ENCODE results near the gene CNTNAP2. TPM values are rescaled to one million over a fixed set of nuclear protein-coding genes. Genes with fewer than 3 reads are reported as not detected.

CNTNAP2 gene
- total and polyA plus RNA-seq, 9 of the 15 experiments (the other 6 are each of a cell fraction or from before 2014, with no cell fraction given), result 0.04 to 0.62 (median 0.09) TPM; not detected in 4

- Histone ChIP-seq H3K9me1 (ENCODE audit: control insufficient read depth, insufficient read depth, low read length) (no peaks in the 10 kb centered on the region), H3K9me3 (replicated peaks; ENCODE audit: control insufficient read depth, insufficient read depth, low read depth, low read length) (no peaks in the 10 kb centered on the region), H3K27me3 (ENCODE audit: control insufficient read depth in 2 of 2, insufficient read depth in 2 of 2, low read length in 2 of 2) (no peaks in the 10 kb centered on the region), H3K4me2 (ENCODE audit: insufficient read depth, low read length) (no peak overlapping the region), H2AFZ (ENCODE audit: low read depth, low read length) (no peak overlapping the region), H3K36me3 (ENCODE audit: control insufficient read depth, insufficient read depth, low read length) (no peaks in the 10 kb centered on the region), H3K9ac (ENCODE audit: insufficient read depth in 1 of 2, low read depth in 2 of 2, low read length in 2 of 2) (no peak overlapping the region), H4K20me1 (replicated peaks; ENCODE audit: control insufficient read depth, insufficient read depth, low read length) (no peaks in the 10 kb centered on the region), H3K27ac (ENCODE audit: extremely low read depth, low read depth, low read length) (no peak overlapping the region), H3K79me2 (ENCODE audit: control insufficient read depth, insufficient read depth, low read length) (no peaks in the 10 kb centered on the region), H3K4me3 (no peak overlapping the region), H3K4me1 (replicated peaks in 1 of 2; ENCODE audit: control insufficient read depth in 2 of 2, insufficient read depth in 2 of 2, low read length in 2 of 2) (no peaks in the 10 kb centered on the region)
- intact Hi-C loops (cut with micrococcal nuclease), result no loop called here
- DNase-seq (ENCODE audit: extremely low read depth in 1 of 4, low spot score in 3 of 4) (no peak), ATAC-seq (no peak), FAIRE-seq (no peak)
- CTCF ChIA-PET (ENCODE audit: low intra/inter-chr PET ratio), result no interaction called here
- POLR2A ChIA-PET, result no interaction called here
- WGBS (ENCODE audit: insufficient coverage, low coverage, missing lambda C conversion rate), result 0% methylated on average over 5 of the region's 5 CpGs
- BruUV-seq (replicated peaks), result no TSS peak
- in situ Hi-C loops (cut with MboI), result no loop called here
- TF ChIP-seq ZNF584 (CRISPR knock-in tag; IDR thresholded peaks at IDR 0.05; ENCODE audit: low read depth) (no peak), HDAC3 (IDR thresholded peaks at IDR 0.05; ENCODE audit: borderline replicate concordance, partially characterized antibody) (no peak), HIVEP1 (CRISPR knock-in tag; IDR thresholded peaks at IDR 0.05) (no peak), TAL1 (IDR thresholded peaks at IDR 0.05) (no peak), STAT5B (CRISPR knock-in tag; IDR thresholded peaks at IDR 0.05) (no peak), TAF9B (IDR thresholded peaks at IDR 0.05; ENCODE audit: partially characterized antibody) (no peak), MCM5 (IDR thresholded peaks at IDR 0.05; ENCODE audit: low read depth) (no peak)
- TF ChIP-seq, protein P1, sequence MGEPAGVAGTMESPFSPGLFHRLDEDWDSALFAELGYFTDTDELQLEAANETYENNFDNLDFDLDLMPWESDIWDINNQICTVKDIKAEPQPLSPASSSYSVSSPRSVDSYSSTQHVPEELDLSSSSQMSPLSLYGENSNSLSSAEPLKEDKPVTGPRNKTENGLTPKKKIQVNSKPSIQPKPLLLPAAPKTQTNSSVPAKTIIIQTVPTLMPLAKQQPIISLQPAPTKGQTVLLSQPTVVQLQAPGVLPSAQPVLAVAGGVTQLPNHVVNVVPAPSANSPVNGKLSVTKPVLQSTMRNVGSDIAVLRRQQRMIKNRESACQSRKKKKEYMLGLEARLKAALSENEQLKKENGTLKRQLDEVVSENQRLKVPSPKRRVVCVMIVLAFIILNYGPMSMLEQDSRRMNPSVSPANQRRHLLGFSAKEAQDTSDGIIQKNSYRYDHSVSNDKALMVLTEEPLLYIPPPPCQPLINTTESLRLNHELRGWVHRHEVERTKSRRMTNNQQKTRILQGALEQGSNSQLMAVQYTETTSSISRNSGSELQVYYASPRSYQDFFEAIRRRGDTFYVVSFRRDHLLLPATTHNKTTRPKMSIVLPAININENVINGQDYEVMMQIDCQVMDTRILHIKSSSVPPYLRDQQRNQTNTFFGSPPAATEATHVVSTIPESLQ (CRISPR knock-in tag; IDR thresholded peaks at IDR 0.05), result no peak
- TF ChIP-seq, protein P2, sequence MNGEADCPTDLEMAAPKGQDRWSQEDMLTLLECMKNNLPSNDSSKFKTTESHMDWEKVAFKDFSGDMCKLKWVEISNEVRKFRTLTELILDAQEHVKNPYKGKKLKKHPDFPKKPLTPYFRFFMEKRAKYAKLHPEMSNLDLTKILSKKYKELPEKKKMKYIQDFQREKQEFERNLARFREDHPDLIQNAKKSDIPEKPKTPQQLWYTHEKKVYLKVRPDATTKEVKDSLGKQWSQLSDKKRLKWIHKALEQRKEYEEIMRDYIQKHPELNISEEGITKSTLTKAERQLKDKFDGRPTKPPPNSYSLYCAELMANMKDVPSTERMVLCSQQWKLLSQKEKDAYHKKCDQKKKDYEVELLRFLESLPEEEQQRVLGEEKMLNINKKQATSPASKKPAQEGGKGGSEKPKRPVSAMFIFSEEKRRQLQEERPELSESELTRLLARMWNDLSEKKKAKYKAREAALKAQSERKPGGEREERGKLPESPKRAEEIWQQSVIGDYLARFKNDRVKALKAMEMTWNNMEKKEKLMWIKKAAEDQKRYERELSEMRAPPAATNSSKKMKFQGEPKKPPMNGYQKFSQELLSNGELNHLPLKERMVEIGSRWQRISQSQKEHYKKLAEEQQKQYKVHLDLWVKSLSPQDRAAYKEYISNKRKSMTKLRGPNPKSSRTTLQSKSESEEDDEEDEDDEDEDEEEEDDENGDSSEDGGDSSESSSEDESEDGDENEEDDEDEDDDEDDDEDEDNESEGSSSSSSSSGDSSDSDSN (IDR thresholded peaks at IDR 0.05; ENCODE audit: borderline replicate concordance in 1 of 2, low read depth in 2 of 2, low read length in 2 of 2), result no peak
- TF ChIP-seq, protein P3, sequence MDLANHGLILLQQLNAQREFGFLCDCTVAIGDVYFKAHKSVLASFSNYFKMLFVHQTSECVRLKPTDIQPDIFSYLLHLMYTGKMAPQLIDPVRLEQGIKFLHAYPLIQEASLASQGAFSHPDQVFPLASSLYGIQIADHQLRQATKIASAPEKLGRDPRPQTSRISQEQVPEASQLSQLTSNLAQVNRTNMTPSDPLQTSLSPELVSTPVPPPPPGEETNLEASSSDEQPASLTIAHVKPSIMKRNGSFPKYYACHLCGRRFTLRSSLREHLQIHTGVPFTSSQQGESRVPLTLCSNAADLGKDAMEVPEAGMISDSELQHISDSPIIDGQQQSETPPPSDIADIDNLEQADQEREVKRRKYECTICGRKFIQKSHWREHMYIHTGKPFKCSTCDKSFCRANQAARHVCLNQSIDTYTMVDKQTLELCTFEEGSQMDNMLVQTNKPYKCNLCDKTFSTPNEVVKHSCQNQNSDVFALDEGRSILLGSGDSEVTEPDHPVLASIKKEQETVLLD (IDR thresholded peaks at IDR 0.05), result no peak
- TF ChIP-seq, protein P4, sequence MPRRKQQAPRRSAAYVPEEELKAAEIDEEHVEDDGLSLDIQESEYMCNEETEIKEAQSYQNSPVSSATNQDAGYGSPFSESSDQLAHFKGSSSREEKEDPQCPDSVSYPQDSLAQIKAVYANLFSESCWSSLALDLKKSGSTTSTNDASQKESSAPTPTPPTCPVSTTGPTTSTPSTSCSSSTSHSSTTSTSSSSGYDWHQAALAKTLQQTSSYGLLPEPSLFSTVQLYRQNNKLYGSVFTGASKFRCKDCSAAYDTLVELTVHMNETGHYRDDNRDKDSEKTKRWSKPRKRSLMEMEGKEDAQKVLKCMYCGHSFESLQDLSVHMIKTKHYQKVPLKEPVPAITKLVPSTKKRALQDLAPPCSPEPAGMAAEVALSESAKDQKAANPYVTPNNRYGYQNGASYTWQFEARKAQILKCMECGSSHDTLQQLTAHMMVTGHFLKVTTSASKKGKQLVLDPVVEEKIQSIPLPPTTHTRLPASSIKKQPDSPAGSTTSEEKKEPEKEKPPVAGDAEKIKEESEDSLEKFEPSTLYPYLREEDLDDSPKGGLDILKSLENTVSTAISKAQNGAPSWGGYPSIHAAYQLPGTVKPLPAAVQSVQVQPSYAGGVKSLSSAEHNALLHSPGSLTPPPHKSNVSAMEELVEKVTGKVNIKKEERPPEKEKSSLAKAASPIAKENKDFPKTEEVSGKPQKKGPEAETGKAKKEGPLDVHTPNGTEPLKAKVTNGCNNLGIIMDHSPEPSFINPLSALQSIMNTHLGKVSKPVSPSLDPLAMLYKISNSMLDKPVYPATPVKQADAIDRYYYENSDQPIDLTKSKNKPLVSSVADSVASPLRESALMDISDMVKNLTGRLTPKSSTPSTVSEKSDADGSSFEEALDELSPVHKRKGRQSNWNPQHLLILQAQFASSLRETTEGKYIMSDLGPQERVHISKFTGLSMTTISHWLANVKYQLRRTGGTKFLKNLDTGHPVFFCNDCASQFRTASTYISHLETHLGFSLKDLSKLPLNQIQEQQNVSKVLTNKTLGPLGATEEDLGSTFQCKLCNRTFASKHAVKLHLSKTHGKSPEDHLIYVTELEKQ (CRISPR knock-in tag; IDR thresholded peaks at IDR 0.05), result no peak
- TF ChIP-seq, protein P5, sequence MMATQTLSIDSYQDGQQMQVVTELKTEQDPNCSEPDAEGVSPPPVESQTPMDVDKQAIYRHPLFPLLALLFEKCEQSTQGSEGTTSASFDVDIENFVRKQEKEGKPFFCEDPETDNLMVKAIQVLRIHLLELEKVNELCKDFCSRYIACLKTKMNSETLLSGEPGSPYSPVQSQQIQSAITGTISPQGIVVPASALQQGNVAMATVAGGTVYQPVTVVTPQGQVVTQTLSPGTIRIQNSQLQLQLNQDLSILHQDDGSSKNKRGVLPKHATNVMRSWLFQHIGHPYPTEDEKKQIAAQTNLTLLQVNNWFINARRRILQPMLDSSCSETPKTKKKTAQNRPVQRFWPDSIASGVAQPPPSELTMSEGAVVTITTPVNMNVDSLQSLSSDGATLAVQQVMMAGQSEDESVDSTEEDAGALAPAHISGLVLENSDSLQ (IDR thresholded peaks at IDR 0.05), result no peak
Observed at GRCh38 chr7:147196481-147196880, 1079.9 kb downstream of the CNTNAP2 start.
